Liver (tissue), 6 donors: ENCODE data around the gene TMEM87A. TPM values are rescaled to one million over a fixed set of nuclear protein-coding genes. Genes with fewer than 3 reads are reported as not detected.

ENCODE experiments used
- REST ChIP-seq: IDR thresholded peaks from 2 replicates; pipeline ENCODE4 v1.6.1; 2016; ENCODE audit warnings: antibody characterized with exemption, mild to moderate bottlenecking
- polyA plus RNA-seq, 2 donors: library from polyadenylated mRNA; stranded (reverse) in 1 of 2; unstranded in 1 of 2; fragments of 200-250 nt in 1 of 2; fragments of >200 nt in 1 of 2; fragmentation: Nextera tagmentation in 1 of 2; extraction: Ambion mirVana in 1 of 2; gene quantifications; one replicate each; pipeline versions ENCODE4 v1.2.1 to v1.2.3, GENCODE V29; 2013 to 2015
- small RNA-seq: library from RNA; depleted of rRNA; stranded (forward); fragments of <200 nt; gene quantifications from one replicate; pipeline ENCODE3, GENCODE V24; 2014
- total RNA-seq, 2 donors: library from RNA; depleted of rRNA; stranded (reverse); fragments of >200 nt; gene quantifications; one replicate each; pipeline ENCODE4 v1.2.3, GENCODE V29; 2014
- donor health status: healthy.
- donor health status: healthy.
- donor health status: healthy.

Gene TMEM87A
- total and polyA plus RNA-seq, 4 donors = 9.2 to 27.3 (median 21.8) TPM

DNA sequence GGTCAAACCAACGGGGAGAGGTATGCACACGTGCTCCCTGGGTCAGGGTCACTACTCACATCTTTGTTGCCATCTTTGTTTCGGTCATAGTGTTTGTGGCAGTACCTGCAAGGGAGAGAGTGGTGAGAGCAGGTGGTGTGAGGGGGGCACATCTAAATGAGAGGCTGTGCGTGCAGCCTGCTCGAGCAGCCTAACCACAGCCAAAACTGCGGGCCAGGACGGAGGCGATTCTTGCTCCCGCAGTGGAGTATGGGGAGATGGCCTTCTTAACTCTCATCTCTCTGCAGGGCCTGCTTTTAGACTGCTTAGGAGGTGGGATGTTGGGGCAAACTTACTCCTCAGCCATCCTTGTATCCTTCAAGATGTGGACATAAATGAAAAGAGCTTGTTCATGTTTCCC is 109.9 kb downstream of the TMEM87A start (continued):
- TF ChIP-seq REST = no peak

Small RNAs within 50 kb of the gene (small RNA-seq; reads per million reads assigned to genes)
- gene MIR627 = 0.84 reads per million, percentile 74 among the genes with 10 or more reads in this experiment

Other genes with a start within 250 kb of the TMEM87A start
- not detected for gene PLA2G4D, start 178.9 kb downstream of the TMEM87A start, total RNA-seq
- gene PLA2G4D, start 178.9 kb downstream of the TMEM87A start, polyA plus RNA-seq = not detected
- not detected for gene PLA2G4F, start 116.8 kb downstream of the TMEM87A start, total RNA-seq
- gene PLA2G4F, start 116.8 kb downstream of the TMEM87A start, polyA plus RNA-seq = not detected
- 10 to 100 TPM; 22.0 to 41.2 TPM for gene VPS39, start 65.1 kb downstream of the TMEM87A start, total RNA-seq
- gene VPS39, start 65.1 kb downstream of the TMEM87A start, polyA plus RNA-seq = 10 to 100 TPM; 11.1 to 11.6 TPM
- 10 to 100 TPM in 1 of 2 donors, 1 to 10 TPM in 1; 7.0 to 28.9 TPM for gene GANC, start 232 bp downstream of the TMEM87A start, total RNA-seq
- 10 to 100 TPM in 1 of 2 donors, 1 to 10 TPM in 1; 4.8 to 14.9 TPM for gene GANC, start 232 bp downstream of the TMEM87A start, polyA plus RNA-seq
- gene CAPN3, start 86.1 kb upstream of the TMEM87A start, total RNA-seq = 1 to 10 TPM; 2.0 to 6.1 TPM
- 1 to 10 TPM; 2.2 to 6.1 TPM for gene CAPN3, start 86.1 kb upstream of the TMEM87A start, polyA plus RNA-seq
- gene ZNF106, start 217.7 kb upstream of the TMEM87A start, total RNA-seq = 10 to 100 TPM; 21.0 to 25.4 TPM
- 10 to 100 TPM in 1 of 2 donors, 1 to 10 TPM in 1; 7.5 to 19.9 TPM for gene ZNF106, start 217.7 kb upstream of the TMEM87A start, polyA plus RNA-seq
- 10 to 100 TPM; 31.3 to 42.9 TPM for gene SNAP23, start 222.2 kb upstream of the TMEM87A start, total RNA-seq
- gene SNAP23, start 222.2 kb upstream of the TMEM87A start, polyA plus RNA-seq = 10 to 100 TPM; 16.0 to 19.3 TPM